ENCODE data around the gene ZFYVE9. TPM values are rescaled to one million over a fixed set of nuclear protein-coding genes. Genes with fewer than 3 reads are reported as not detected.

Gene ZFYVE9
- total RNA-seq, 1 experiment from 2014 or later = 28.4 TPM

GRCh38 chr1:52233463-52233862 is 91.6 kb downstream of the ZFYVE9 start:
- Histone ChIP-seq H4K20me1 (ENCODE audit: control insufficient read depth, insufficient read depth, insufficient read length) (no peaks in the 10 kb centered on the region), H3K18ac (ENCODE audit: insufficient read length, low read depth, low read length) (no peak overlapping the region), H3K23me2 (ENCODE audit: insufficient read length, low read depth, low read length, poor library complexity, severe bottlenecking) (no peaks in the 10 kb centered on the region), H2BK5ac (ENCODE audit: insufficient read length, low read length) (no peak overlapping the region), H3K4me1 (ENCODE audit: insufficient read depth, low read length) (no peaks in the 10 kb centered on the region), H2AFZ (ENCODE audit: low read length) (no peak overlapping the region), H2BK20ac (ENCODE audit: low read depth, low read length, poor library complexity, severe bottlenecking) (no peak overlapping the region), H3K79me2 (ENCODE audit: insufficient read depth, low read length) (no peaks in the 10 kb centered on the region), H3K23ac (ENCODE audit: insufficient read length, low read depth, low read length) (no peak overlapping the region), H3K4me2 (ENCODE audit: insufficient read depth, insufficient read length, low read length) (no peak overlapping the region), H3T11ph (ENCODE audit: low read length) (no peak overlapping the region), H3K79me1 (ENCODE audit: insufficient read depth, low read depth, low read length, poor library complexity, severe bottlenecking) (no peaks in the 10 kb centered on the region), H4K5ac (ENCODE audit: insufficient read length, low read depth, low read length) (no peak overlapping the region), H3K56ac (ENCODE audit: insufficient read length, low read depth, low read length) (no peak overlapping the region), H3K14ac (ENCODE audit: insufficient read depth, low read length) (no peak overlapping the region), H3K9ac (ENCODE audit: extremely low read depth, insufficient read length, low read length) (no peak overlapping the region), H4K8ac (replicated peaks; ENCODE audit: insufficient read length, low read depth, low read length) (no peak overlapping the region), H3K27me3 (ENCODE audit: insufficient read depth, low read length) (no peaks in the 10 kb centered on the region), H3K4ac (ENCODE audit: low read depth, low read length) (no peak overlapping the region), H4K91ac (ENCODE audit: insufficient read length, low read depth, low read length) (no peak overlapping the region), H2AK5ac (ENCODE audit: insufficient read length, low read length) (no peak overlapping the region), H3K9me3 (ENCODE audit: control insufficient read depth, low read depth, low read length) (no peaks in the 10 kb centered on the region), H2BK15ac (ENCODE audit: low read depth, low read length) (no peak overlapping the region), H2BK120ac (ENCODE audit: low read depth, low read length, poor library complexity, severe bottlenecking) (no peak overlapping the region), H2BK12ac (ENCODE audit: insufficient read length, low read depth, low read length) (no peak overlapping the region), H3K27ac (ENCODE audit: insufficient read length, low read depth, low read length) (no peak overlapping the region)
- no peaks in the 10 kb centered on the region for H3K36me3 Mint-ChIP-seq (ENCODE audit: insufficient read depth in 1 of 3, low read depth in 3 of 3)
- no peaks in the 10 kb centered on the region for H3K9me3 Mint-ChIP-seq
- no peak overlapping the region for H3K4me3 Mint-ChIP-seq
- H3K4me1 Mint-ChIP-seq = peaks cover 3 to 7% of the 10 kb centered on the region in 2 experiments; a peak in 3 of 4 replicates
- H3K27ac Mint-ChIP-seq = no peak overlapping the region
- H3K27me3 Mint-ChIP-seq (ENCODE audit: low read depth) = no peaks in the 10 kb centered on the region
- WGBS (ENCODE audit: extremely low coverage, insufficient read length, low lambda C conversion rate) = no CpG with 5 or more reads among the region's 1 CpG
- no peak for DNase-seq
- TF ChIP-seq, protein P1, sequence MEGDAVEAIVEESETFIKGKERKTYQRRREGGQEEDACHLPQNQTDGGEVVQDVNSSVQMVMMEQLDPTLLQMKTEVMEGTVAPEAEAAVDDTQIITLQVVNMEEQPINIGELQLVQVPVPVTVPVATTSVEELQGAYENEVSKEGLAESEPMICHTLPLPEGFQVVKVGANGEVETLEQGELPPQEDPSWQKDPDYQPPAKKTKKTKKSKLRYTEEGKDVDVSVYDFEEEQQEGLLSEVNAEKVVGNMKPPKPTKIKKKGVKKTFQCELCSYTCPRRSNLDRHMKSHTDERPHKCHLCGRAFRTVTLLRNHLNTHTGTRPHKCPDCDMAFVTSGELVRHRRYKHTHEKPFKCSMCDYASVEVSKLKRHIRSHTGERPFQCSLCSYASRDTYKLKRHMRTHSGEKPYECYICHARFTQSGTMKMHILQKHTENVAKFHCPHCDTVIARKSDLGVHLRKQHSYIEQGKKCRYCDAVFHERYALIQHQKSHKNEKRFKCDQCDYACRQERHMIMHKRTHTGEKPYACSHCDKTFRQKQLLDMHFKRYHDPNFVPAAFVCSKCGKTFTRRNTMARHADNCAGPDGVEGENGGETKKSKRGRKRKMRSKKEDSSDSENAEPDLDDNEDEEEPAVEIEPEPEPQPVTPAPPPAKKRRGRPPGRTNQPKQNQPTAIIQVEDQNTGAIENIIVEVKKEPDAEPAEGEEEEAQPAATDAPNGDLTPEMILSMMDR (conservative IDR thresholded peaks at IDR 0.05) = no peak
